Measurements from ENCODE around the gene CA5A.

DNA sequence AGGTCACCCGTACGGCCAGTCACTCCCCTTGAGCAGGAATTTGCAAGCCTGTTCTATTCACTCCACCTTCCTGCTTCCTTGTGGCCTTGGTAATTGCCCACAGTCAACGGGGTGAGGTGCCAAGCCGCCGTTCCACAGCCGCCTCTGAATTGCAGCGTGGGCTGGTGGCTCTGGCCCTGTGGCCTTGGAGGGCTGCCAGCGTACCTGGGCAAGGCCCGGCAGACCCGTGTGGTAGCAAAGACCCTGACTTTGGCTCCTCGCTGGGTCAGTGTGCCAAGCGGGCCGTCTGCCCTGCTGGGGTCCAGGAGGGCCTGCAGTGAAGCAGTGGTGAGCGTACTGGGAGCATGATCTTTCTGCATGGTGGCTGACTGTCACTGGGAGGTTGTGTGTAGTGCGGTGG lies 18.5 kb upstream of the CA5A start:
- TF ChIP-seq, protein P1, sequence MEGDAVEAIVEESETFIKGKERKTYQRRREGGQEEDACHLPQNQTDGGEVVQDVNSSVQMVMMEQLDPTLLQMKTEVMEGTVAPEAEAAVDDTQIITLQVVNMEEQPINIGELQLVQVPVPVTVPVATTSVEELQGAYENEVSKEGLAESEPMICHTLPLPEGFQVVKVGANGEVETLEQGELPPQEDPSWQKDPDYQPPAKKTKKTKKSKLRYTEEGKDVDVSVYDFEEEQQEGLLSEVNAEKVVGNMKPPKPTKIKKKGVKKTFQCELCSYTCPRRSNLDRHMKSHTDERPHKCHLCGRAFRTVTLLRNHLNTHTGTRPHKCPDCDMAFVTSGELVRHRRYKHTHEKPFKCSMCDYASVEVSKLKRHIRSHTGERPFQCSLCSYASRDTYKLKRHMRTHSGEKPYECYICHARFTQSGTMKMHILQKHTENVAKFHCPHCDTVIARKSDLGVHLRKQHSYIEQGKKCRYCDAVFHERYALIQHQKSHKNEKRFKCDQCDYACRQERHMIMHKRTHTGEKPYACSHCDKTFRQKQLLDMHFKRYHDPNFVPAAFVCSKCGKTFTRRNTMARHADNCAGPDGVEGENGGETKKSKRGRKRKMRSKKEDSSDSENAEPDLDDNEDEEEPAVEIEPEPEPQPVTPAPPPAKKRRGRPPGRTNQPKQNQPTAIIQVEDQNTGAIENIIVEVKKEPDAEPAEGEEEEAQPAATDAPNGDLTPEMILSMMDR (IDR thresholded peaks at IDR 0.05; ENCODE audit: low read depth, low read length) = no peak
- TF ChIP-seq EZH2phosphoT487 (IDR thresholded peaks at IDR 0.05; ENCODE audit: low read depth) = no peak

All from OCI-LY3 (cell line).